Islet of Langerhans (tissue), 1 donor: ENCODE measurements around the gene ADD2.

Experiments used
- FAIRE-seq: peaks from one replicate; lab custom pipeline; 2011; peaks lifted over from hg19 to GRCh38; lab: Jason Lieb, UNC

ADD2 gene

DNA sequence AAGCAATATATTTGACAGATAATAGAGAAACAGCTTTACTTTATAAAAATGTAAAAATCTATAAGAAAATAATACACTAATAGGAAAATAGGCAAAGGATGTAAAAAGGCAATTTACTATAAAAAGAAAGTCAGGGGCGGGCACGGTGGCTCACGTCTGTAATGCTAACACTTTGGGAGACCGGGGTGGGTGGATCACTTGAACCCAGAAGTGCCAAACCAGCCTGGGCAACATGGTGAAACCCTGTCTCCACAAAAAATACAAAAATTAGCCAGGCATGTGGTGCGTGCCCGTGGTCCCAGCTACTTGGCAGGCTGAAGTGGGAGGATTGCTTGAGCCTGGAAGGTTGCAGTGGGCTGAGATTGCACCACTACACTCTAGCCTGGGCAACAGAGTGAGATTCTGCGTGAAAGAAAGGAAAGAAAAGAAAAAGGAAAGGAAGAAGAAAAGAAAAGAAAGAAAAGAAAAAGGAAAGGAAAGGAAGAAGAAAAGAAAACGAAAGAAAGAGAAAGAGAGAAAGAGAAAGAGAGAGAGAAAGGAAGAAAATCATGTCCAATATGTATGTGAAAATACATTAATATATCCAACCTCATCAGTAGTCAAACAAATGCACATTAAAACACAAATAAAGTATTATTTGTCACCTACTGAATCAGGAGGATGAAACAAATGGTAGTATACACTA is 65.1 kb downstream of the ADD2 start:
- no peak for FAIRE-seq

DNA sequence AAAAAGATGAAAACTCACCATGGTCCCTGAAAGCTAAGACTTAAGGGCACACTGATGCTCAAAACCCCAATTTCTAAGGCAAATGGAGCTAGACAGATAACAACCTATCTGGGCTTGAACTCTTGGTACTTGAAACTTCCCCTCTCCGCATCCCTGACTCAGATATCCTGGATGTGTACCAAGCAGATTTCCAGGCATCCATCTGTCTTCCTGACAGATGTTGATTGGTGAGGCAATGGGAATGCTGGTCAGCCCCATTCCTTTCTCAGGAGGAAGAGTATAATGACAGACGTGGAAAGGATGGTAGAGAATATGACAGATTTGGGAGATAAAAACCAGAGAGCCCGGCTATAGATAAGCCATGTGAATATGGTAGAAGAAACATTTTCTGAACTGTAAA is 69.2 kb downstream of the ADD2 start:
- FAIRE-seq, result no peak

DNA sequence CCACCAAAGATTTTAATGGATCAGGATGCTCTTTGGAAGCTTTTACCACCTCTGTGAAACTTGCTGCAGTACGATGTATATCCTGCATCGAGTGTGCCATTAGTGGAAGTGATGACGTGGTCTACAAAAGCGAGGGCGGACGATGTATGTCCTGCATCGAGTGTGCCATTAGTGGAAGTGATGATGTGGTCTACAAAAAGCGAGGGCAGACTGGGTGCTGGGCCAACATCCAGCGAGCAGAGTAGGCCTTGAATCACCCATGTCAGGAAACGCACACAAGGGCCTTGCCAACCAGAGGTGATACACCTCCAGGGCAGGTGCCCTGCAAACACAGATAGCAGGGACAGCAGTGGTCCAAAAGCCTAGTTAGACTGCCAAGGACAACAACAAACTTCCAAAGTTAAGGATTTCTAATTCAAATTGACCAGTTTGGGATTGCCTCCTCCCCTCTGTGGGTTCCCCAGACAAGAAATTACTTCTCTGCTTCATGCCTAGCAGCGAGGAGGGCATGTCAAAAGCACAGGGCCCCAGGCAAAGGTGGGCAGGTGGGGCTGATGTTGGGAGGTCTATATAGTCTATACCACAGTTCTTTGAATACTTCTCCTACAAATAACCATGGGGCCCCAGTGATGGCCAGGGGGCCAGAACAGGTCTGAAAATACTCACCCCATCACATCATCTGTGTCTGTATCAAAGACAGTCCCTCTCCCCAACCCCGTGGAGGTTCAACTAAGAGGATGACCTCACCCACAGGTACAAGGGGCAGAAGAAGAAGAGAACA is 70.2 kb downstream of the ADD2 start:
- FAIRE-seq, result no peak

DNA sequence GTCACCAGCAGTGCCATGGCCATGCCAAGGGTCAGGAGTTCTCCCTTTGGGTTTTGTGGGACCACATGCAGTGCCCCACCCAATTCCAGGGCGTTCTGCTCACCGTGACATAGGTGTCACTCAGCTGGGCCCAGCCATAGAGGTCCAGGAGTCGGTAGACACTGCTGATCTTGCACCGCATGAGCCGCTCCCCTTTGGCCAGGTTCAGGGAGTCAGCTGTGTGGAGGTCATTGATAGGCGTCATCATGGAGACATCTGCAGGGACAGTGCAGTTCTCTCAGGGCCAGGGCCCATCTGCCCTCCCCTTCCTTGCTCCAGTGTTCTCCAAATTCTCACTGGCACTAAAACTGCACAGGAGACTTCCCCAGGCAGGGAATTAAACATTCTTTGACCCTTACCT is 71.9 kb downstream of the ADD2 start:
- no peak for FAIRE-seq

DNA sequence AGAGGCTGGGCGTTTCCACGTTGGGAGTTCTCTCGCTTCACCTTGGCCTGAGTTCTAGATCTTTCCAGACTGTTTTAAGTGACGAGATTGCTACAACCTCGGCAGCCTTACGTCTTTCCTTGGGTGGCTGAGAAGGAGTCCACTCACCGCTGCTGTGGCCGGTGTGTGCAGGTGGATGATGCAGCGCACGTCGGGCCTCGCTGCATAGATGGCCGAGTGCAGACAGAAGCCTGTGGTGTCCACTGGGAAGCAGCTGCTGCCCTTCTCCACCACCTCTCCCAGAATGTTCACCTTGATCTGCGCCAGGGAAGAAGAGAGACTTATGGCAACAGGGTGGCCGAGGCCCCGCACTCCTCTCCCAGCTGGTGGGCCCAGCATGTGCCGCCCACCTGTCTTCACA is 75.7 kb downstream of the ADD2 start:
- no peak for FAIRE-seq

DNA sequence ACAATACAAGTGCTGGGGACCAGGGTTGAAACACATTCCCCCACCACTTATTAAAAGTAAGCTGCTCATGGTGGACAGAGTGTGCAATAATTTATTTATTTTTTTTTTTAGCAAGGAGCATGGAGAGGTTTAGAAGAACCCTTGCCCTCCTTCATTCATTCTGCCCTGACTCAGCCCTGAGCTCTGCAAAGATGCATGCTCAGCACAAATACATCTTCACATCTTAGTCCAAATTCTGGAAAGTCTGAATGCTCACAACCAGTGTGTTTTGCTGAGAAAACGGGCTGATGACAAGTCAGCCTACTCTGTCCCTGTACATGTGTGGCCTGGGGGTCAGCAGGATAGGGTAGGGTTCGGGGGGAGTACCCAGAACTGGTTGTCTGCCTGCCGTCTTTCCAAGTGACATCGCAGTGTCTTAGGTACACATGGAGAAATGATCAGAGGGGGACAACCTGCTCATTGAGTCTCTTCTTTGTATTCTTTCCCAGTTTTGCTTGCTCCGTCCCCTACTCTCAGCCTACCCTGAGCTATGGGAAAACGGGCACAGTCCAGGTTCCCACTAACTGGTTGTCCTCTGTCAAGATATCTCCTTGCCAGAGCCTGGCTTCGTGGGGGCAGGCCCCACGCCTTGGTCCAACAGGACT is 76.4 kb downstream of the ADD2 start:
- FAIRE-seq, result no peak

DNA sequence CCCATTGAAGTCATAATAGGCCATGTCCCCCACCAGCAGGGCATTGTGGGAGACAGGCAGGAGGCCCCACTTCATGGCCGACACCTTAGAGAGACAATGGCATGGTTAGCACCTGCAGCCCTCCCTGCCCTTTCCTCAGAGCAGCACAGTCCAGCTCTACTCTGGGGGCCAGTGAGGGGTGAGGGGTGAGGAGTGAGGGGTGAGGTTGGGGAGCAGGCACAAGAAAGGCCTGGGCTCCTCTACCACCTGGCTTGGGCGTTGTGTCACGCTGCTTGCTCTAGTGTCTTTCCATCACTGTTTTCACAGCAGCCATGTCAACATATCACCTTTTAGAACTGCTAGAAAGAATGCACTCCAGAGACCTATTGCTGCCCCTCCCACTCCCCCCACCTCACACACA is 77.2 kb downstream of the ADD2 start:
- FAIRE-seq, result no peak

DNA sequence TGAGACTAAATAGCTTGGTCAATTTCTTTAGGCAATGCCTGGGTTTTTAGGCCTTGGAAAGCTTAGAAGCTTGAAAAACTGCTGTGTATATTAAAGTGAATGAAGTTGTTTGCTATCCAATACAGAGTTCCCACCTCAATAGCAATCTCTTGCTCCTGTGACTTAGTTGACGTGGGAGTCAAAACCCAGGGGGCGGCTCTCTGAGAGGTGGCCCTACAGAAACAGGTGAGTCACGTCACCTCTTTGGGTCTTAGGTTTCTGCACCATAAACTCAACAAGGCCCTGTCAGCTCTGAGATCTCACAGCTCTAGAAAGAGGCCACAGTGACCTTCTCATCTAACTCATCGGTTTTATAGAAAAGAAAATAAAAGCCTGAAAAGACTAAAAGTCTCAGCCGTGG is 79.6 kb downstream of the ADD2 start:
- no peak for FAIRE-seq

DNA sequence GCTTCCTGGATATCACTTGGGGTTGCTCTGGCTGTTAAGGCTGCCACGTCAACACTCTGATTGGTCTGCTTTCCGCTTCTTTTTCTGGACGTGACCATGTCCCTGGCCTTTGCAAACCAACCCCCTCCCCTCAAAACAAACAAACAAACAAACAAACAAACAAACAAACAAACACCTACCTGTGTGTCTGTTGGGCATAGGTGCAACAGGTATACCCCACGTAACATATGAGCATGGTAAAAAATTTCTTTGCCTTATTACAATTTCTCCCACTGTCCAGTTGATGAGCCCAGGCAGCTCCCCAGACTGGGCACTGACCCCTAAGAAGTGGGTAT is 80.6 kb downstream of the ADD2 start:
- FAIRE-seq, result no peak

DNA sequence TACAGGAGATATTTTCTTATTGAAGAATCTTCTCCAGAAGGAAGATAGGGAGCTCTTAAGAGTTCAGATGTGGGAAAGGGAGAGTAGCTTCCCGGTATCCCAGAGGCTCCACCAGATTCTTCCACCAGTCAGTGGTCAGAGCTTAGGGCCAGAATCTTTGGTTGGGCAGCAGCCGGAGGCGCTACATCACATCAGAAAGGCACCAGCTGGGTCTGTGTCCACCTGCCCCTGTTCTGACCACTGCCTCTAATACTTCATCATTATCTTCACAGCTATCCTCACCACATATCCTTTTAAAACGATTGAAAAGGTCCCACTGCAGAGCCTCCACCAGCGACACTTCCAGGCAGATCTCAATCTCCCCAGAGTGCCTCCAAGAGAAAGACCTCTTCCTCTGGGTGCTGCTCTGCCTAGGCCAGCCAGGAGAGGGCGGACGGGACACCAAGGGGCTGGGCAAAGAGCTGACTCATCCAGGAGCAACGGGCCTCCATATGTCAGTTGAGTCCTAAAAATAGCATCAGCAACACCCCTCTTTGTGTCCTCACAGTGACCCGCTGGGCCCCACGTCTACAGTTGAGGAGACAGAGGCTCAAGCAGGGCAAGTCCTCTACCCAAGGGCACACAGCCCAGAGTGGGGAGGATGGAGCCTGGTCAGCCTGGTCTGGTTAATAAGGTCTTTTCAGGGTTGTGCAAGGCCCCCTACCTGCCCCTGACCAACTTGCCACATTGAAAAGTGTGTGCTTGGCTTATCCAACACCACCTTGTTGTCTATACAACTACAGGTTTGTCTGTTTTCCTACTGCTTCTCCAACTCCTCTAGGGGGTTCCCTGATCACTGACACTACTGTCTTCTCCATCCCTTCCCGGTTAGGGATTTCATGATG is 81.2 kb downstream of the ADD2 start:
- FAIRE-seq, result no peak

DNA sequence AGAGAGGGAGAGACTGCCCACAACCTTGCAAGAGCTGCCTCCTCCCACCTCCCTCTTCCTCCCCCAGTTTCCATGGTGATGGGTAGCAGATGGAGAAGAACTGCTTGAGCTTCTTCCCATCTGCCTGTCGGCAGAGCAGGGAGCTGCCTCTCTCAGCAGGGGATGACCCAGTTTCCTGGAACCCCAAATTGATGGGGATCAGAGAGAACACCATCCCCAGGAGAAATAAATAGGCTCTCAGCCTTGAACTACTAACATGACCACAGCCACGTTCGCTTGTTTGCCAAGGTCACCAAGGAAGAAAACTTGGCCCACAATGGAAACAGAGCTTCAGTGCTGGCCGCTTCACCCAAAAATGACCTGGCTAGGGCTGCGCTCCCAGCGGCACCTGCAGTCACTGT is 82.2 kb downstream of the ADD2 start:
- no peak for FAIRE-seq

DNA sequence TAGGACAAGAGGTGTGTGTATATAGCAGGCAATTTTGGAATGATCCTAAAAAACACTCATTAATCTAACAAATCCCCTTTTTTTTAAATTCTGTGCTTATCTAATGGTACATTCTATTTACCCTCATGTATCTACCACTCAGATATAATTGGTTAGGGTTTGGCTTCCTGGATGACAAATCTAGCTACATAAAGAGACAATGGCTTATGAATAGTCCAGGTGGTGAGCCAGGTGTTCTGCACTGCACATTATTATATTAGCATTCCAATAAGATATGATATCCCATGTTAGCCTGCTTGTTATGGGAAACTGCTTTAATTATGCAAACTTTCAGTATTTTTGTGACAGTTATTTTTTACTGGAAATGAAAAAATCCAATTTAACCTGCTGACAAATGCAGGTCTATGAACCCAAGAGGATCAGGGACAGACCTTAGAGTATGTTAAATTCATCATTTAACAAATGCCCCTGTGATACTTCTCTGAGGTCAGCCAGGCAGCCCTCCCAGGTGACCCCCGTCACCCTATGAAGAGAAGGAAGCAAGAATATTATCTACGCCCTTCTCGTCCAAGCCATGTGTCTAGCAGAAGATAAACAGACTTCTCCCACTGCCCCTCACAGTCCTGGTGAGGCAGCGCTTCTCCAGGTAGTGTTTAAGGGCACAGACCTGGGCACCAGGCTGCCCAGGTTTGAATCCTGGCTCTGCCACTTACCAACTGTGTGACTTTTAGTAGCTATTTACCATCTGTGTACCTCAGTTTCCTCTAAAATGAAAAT is 83.0 kb downstream of the ADD2 start:
- FAIRE-seq, result no peak

DNA sequence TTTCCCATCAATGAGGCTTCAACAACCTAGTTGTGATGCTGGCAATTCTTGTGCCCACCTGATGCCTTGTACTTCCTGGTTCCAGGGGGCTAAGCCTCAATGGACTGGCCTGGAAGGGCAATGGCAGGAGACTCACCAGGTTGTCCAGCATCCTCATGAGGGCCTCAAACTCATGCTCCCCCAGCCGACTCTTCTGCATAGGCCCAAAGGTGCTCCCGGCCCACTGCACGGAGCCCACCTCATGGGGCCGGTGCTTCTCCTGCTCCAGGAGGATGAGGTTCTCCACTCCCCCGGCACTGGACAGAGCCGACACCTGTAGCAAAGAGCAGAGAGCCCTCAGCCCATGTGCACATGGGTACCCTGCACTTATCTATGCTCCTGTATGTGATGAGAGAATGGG is 84.5 kb downstream of the ADD2 start:
- FAIRE-seq, result no peak

DNA sequence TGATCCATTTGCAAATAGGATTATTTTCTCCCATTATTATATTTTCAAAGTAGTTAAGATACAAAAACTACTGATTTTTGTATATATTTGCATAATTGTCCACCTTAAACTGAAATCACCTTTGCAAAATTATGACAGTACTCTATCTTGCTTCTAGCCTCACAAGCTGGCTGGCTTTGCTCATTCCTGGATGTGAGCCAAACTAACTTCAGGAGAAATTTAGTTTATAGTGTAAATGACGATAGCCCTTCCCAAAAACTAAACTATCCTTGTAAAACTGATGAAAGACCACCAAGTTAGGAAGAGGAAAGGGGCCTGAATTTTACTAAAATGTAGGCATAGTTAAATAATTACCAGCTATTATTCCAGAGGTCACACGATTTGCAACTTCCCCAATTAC is 87.3 kb downstream of the ADD2 start:
- no peak for FAIRE-seq

DNA sequence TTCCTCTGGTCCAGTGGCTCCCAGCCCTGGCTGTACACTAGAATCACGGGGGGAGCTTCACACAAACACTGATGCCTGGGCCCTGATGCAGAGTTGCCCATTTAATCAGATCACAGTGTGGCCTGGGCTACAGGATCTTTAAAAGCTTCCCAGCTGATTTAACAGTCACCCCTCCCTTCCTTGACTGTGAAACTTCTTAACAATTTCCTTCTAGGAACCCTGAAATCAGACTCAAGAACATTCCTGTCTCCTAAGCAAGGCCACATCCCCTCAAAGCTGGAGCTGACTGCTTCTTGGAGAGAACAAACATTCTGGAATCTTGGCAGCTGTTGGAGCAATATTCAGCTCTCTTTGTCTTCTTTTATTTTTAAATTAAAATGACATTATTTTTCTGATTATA is 88.7 kb downstream of the ADD2 start:
- FAIRE-seq, result no peak

DNA sequence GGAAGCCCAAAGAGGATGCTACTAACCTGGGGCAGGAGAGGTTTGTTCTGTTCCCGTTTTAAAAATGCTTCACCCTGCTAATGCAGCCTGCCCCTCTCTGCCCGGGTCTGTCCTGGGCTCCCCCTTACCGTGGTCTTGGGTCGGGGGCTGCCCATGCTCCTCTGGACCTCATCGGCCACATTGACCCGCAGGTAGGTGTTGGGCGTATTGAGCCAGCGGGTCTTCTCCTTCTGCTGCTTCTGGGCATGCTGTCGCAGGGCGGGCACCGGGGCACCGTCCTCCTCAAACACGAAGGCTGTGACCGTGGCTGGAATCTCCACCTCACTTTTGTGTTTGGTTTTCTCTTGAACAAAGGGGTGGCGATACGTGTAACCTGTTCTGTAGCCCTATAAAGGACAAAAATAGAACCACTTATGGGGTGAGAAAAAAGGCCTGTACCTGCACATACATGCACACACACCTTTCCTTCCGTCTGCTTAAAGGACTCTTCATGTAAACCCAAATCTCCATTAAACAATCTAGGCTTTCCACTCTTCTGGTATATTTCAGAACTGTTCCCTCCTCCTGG is 89.3 kb downstream of the ADD2 start:
- FAIRE-seq, result no peak

DNA sequence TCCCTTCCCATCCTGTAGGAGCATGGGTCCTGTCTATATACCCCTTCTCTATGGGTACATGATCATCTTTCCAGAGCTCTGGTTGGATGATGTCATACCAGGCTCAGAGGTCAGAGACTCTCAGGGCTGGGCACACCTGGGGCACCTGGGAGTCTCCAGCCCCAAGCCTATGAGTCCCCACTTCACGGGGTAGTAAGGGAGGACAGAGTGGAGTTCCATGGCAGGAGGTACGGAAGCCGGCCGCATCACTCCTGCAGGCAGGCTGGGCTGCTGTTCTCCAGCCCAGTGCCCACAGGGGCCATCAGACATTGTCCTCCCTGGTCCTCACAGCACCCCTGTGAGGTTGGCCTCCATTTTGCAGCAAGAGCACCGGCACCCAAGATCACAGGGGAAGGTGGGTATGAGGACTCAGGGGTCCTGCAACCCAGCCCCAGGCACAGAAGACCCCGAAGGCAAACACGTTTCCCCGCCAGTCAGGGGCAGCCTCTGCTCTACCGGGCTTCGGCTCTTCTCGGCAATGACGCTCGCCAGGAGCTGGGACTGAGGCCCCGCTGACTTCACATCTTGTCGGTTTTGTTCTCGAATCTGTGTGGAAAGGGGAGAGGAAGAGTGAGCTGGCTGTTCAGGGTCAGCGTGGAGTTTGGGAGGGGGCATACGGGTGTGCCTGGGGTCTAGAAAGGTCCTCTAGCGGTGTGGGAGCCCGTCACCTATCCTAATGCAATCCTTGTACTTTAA is 91.5 kb downstream of the ADD2 start:
- no peak for FAIRE-seq

DNA sequence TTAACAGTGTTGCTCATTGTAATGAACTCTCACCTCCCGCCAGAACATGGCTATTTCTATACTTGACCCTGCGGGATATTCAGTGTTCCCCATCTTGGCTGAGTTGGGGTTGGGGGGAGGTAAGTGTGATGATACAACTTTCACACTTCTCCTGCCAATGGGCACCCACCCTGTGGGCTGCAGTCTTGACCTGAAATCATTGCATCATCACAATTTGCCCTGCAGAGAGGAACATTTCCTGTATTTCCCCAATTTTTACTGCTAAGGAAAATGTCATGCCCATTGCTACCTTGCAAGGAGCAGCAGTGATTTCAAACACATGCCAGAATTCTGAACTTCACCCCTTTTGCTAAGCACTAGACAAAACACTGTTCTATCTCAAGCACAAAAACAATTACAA is 92.1 kb downstream of the ADD2 start:
- no peak for FAIRE-seq

DNA sequence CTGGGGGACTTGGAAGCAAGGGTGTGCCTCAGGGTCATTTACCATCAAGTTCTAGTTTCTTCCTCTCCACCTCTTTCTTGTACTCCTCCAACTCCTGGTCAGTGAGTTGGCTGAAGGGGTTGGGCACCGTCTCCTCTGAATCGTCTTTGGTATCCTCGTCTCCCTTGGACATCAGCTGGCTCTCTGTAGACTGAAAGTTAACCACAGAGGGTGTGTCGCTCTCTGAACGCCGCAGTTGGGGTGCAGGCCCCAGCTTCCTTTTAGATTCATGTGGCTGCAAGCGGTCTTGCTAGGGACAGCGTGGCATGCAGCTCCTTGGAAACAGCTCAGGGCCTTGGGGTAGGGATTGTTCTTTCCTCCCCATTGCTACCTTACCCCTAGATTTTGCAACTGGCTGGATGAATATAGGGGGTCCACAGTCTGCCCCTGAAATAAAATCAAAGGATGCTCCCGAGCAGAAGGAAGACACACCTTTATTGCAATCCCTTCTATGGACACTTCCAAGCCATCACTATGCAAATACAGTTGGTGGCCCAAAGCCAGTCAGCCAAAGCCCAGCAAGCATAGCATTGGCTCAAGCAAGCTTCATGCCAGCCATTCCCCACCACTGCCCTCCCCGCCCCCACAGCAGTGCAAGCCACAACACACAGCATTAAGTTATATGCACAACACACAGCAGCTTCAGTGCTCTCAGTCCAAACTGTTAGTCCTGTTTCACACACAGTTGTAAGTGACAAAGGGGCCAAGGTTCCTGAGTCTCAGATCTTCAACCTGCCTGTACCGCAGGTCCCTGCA is 93.2 kb downstream of the ADD2 start:
- no peak for FAIRE-seq

DNA sequence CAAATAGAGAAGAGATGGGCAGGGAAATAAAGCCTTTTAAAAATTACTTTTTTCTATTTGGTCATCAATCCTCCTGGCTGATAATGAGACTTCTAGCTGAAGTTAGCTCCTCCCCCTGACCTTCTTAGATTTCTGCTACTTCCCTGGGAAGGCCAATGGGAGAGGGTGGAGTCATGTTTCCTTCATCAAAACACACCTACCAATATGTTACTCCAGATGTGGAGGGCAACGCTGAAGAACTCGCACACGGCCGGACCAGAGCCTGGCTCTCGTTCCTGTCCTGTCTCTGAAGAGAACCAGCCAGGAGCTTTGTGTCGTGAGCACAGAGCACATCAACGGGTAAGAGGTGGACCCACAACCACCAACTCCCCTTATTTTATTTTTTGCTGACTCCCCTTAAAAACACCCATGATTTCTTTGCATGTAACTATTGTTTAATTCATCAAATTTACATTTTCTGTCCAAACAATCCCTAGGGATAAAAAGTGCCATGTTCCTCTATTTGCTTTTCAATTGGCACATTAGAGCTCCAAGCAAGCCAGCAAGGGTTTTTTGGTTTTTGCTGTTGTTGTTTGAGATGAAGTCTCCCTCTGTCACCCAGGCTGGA is 94.9 kb downstream of the ADD2 start:
- no peak for FAIRE-seq
